HepG2 (cell line): ENCODE measurements around the gene OR2B2.

ENCODE experiments used
- CTCF ChIP-seq: sonication (generic); formaldehyde crosslinking; IDR thresholded peaks from 2 replicates; pipeline ENCODE4 v1.5.0; 2020; ENCODE audit warnings: mild to moderate bottlenecking, missing genetic modification reagents, moderate library complexity
- HOXA7 ChIP-seq: sonication (generic); formaldehyde crosslinking; IDR thresholded peaks from 2 replicates; pipeline ENCODE4 v1.8.1; 2022; ENCODE audit warnings: mild to moderate bottlenecking, missing genetic modification reagents, moderate library complexity
- MYNN ChIP-seq: sonication (generic); formaldehyde crosslinking; IDR thresholded peaks from 2 replicates; pipeline ENCODE4 v1.4.0; 2020; ENCODE audit warnings: mild to moderate bottlenecking, low read depth, missing genetic modification reagents
- ZBTB21 ChIP-seq: sonication (generic); formaldehyde crosslinking; IDR thresholded peaks from 2 replicates; pipeline ENCODE4 v1.4.0; 2020; ENCODE audit warnings: missing genetic modification reagents

- TF ChIP-seq CTCF: no peak
- TF ChIP-seq HOXA7: no peak
- no peak for TF ChIP-seq ZBTB21 (CRISPR knock-in tag)
- TF ChIP-seq MYNN: no peak
These were observed 22.9 kb downstream of the OR2B2 start for GRCh38 chr6:27889275-27889627.
